Loucy (cell line): Measurements from ENCODE around the gene CRADD.

ENCODE experiments used
- H2AFZ ChIP-seq: fragments of 200-600 bp; sonication (generic); 2 replicates; pipeline ENCODE4 v1.6.0; 2016; ENCODE audit warnings: antibody characterized with exemption, mild to moderate bottlenecking, low read length, moderate library complexity
- H3F3A ChIP-seq: fragments of 200-600 bp; 2 replicates; pipeline ENCODE4 v1.6.0; 2016; ENCODE audit warnings: antibody characterized with exemption, low read depth, mild to moderate bottlenecking
- H3K27me3 ChIP-seq: fragments of 200-600 bp; sonication (generic); 2 replicates; pipeline ENCODE4 v1.6.1; 2014; ENCODE audit warnings: low read length, mild to moderate bottlenecking; ENCODE audit not compliant: insufficient read depth, poor library complexity, severe bottlenecking
- H3K36me3 ChIP-seq: fragments of 200-600 bp; sonication (generic); 2 replicates; pipeline ENCODE4 v1.6.1; 2016; ENCODE audit warnings: low read length; ENCODE audit not compliant: insufficient read depth
- H3K4me1 ChIP-seq: fragments of 200-600 bp; sonication (generic); 2 replicates; pipeline ENCODE4 v1.5.1; 2014; ENCODE audit warnings: low read length, mild to moderate bottlenecking; ENCODE audit not compliant: insufficient read depth, poor library complexity, severe bottlenecking
- H3K4me2 ChIP-seq: fragments of 200-600 bp; sonication (generic); 2 replicates; pipeline ENCODE4 v1.6.0; 2014; ENCODE audit warnings: antibody characterized with exemption, low read length, low read depth, mild to moderate bottlenecking; ENCODE audit not compliant: poor library complexity, severe bottlenecking
- H3K4me3 ChIP-seq: fragments of 200-600 bp; sonication (generic); 2 replicates; pipeline ENCODE4 v1.5.1; 2014; ENCODE audit warnings: low read length, mild to moderate bottlenecking, mixed read lengths; ENCODE audit not compliant: poor library complexity, severe bottlenecking
- H3K79me2 ChIP-seq: fragments of 200-600 bp; sonication (generic); 2 replicates; pipeline ENCODE4 v1.6.1; 2014; ENCODE audit warnings: low read length; ENCODE audit not compliant: insufficient read depth
- H3K9ac ChIP-seq: fragments of 200-600 bp; sonication (generic); 2 replicates; pipeline ENCODE4 v1.6.0; 2014; ENCODE audit warnings: mild to moderate bottlenecking, low read depth, low read length, moderate library complexity; ENCODE audit not compliant: poor library complexity, severe bottlenecking
- H3K9me2 ChIP-seq: fragments of 200-600 bp; sonication (generic); replicated peaks from 2 replicates; pipeline ENCODE4 v1.6.1; 2016; ENCODE audit warnings: low read depth, low read length, mixed read lengths
- H3K9me3 ChIP-seq: fragments of 200-600 bp; sonication (generic); 2 replicates; pipeline ENCODE4 v1.6.1; 2014; ENCODE audit warnings: mild to moderate bottlenecking, antibody characterized with exemption, low read length, low read depth; ENCODE audit not compliant: insufficient read depth
- H4K20me1 ChIP-seq: fragments of 200-600 bp; sonication (generic); 2 replicates; pipeline ENCODE4 v1.6.0; 2014; ENCODE audit warnings: antibody characterized with exemption, low read length, mild to moderate bottlenecking; ENCODE audit not compliant: insufficient read depth, poor library complexity, severe bottlenecking
- CTCF ChIP-seq: fragments of 200-600 bp; sonication (generic); conservative IDR thresholded peaks from 2 replicates; pipeline ENCODE4 v1.5.1; 2014; ENCODE audit warnings: mild to moderate bottlenecking, antibody characterized with exemption, low read length
- EZH2phosphoT487 ChIP-seq: fragments of 200-600 bp; IDR thresholded peaks from 2 replicates; pipeline ENCODE4 v1.6.1; 2018; ENCODE audit warnings: antibody characterized with exemption, mild to moderate bottlenecking, moderate library complexity, borderline replicate concordance

CRADD gene

GRCh38 chr12:93937812-93938211 lies 260.6 kb downstream of the CRADD start:
- Histone ChIP-seq H2AFZ (no peak overlapping the region), H3K4me1 (peaks cover 32% of the 10 kb centered on the region), H3F3A (no peaks in the 10 kb centered on the region), H3K36me3 (no peaks in the 10 kb centered on the region), H3K79me2 (no peaks in the 10 kb centered on the region), H3K9me3 (peaks cover 14% of the 10 kb centered on the region), H3K9ac (no peak overlapping the region), H3K4me3 (no peak overlapping the region), H3K27me3 (no peaks in the 10 kb centered on the region), H3K9me2 (no peaks in the 10 kb centered on the region), H4K20me1 (no peaks in the 10 kb centered on the region), H3K4me2 (no peak overlapping the region)
- no peak for TF ChIP-seq EZH2phosphoT487
- TF ChIP-seq CTCF, result no peak

GRCh38 chr12:93938317-93938716 lies 261.1 kb downstream of the CRADD start:
- Histone ChIP-seq H2AFZ (no peak overlapping the region), H3K27me3 (no peaks in the 10 kb centered on the region), H4K20me1 (no peaks in the 10 kb centered on the region)

GRCh38 chr12:93938931-93939330 lies 261.8 kb downstream of the CRADD start:
- no peaks in the 10 kb centered on the region for H3K27me3 ChIP-seq
- H3K9me2 ChIP-seq, result no peaks in the 10 kb centered on the region
- TF ChIP-seq EZH2phosphoT487 (no peak), CTCF (no peak)
- H3K4me2 ChIP-seq, result no peak overlapping the region
- no peaks in the 10 kb centered on the region for H3K79me2 ChIP-seq
- no peak overlapping the region for H2AFZ ChIP-seq
- no peak overlapping the region for H3K9ac ChIP-seq
- H3K9me3 ChIP-seq, result peaks cover 14% of the 10 kb centered on the region
- no peaks in the 10 kb centered on the region for H4K20me1 ChIP-seq
- H3F3A ChIP-seq, result no peaks in the 10 kb centered on the region
- H3K36me3 ChIP-seq, result no peaks in the 10 kb centered on the region
- no peak overlapping the region for H3K4me3 ChIP-seq
- H3K4me1 ChIP-seq, result peaks cover 32% of the 10 kb centered on the region

More at GRCh38 chr12:93938317-93938716, 261.1 kb downstream of the CRADD start:
- H3K4me2 ChIP-seq, result no peak overlapping the region
- no peak overlapping the region for H3K4me3 ChIP-seq
- no peaks in the 10 kb centered on the region for H3K79me2 ChIP-seq
- H3K9ac ChIP-seq, result no peak overlapping the region
- TF ChIP-seq CTCF, result no peak
- TF ChIP-seq EZH2phosphoT487, result no peak
- peaks cover 14% of the 10 kb centered on the region for H3K9me3 ChIP-seq
- H3K36me3 ChIP-seq, result no peaks in the 10 kb centered on the region
- no peaks in the 10 kb centered on the region for H3F3A ChIP-seq
- H3K4me1 ChIP-seq, result peaks cover 32% of the 10 kb centered on the region
- H3K9me2 ChIP-seq, result no peaks in the 10 kb centered on the region
